ENCODE measurements around the gene ZSWIM7. TPM values are rescaled to one million over a fixed set of nuclear protein-coding genes. Genes with fewer than 3 reads are reported as not detected.

The ZSWIM7 gene
- total RNA-seq, 2 experiments from 2014 or later, result 14.5 to 18.2 TPM

DNA sequence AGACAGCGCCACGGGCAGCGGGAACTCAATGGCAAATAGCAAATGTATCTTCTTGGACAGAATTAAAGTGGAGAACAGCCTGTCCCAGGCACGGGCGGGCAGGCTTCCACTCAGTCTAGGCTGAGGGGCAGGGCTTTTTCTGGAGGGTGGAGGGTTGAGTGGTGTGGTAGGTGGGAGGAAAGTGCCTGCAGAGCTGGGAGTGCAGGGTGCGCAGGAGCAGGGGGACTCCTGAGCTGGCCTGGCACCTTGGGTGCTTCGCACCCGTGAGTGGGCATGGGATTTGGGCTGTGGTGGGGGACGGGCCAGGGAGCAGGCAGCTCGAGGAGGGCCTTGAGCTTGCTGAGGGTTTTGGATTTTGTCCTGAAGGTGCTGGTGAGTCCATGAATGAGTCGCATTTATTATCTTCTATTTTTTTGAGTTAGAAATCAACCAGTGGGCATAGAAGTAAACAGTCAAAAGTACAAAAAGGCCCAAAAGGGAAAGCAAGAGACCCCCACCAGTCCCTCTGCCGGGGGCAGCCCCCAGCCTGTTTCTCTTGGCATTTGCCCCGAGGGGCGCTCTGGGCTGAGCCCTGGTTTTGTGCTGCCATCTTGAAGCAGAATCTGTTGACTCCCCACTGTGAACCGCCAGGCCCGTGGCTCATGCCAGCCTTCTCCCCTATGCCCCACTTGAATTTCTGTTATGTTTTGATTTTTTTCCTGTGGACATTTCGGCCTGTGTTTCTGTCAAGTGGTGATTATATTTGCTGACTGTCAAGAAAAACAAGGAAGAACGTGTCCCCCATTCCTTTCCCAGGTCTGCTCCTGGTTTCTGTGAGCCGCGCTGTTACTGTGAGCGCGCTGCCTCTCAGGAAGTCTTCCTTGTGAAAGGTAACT is 46.4 kb downstream of the ZSWIM7 start:
- ChIA-PET CTCF (no interaction called here), POLR2A (no interaction called here)
- peaks cover 9% of the 10 kb centered on the region for H3K27me3 Mint-ChIP-seq
- no peaks in the 10 kb centered on the region for H3K9me3 Mint-ChIP-seq
- no peak overlapping the region for H3K4me3 Mint-ChIP-seq
- intact Hi-C loops (cut with micrococcal nuclease), result no loop called here
- TF ChIP-seq, protein P1, sequence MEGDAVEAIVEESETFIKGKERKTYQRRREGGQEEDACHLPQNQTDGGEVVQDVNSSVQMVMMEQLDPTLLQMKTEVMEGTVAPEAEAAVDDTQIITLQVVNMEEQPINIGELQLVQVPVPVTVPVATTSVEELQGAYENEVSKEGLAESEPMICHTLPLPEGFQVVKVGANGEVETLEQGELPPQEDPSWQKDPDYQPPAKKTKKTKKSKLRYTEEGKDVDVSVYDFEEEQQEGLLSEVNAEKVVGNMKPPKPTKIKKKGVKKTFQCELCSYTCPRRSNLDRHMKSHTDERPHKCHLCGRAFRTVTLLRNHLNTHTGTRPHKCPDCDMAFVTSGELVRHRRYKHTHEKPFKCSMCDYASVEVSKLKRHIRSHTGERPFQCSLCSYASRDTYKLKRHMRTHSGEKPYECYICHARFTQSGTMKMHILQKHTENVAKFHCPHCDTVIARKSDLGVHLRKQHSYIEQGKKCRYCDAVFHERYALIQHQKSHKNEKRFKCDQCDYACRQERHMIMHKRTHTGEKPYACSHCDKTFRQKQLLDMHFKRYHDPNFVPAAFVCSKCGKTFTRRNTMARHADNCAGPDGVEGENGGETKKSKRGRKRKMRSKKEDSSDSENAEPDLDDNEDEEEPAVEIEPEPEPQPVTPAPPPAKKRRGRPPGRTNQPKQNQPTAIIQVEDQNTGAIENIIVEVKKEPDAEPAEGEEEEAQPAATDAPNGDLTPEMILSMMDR (IDR thresholded peaks at IDR 0.05), result no peak
- ATAC-seq (no peak), DNase-seq (no peak)
- H3K36me3 Mint-ChIP-seq (ENCODE audit: low read depth), result no peaks in the 10 kb centered on the region
- no peak overlapping the region for H3K27ac Mint-ChIP-seq
- H3K4me1 Mint-ChIP-seq (ENCODE audit: low read depth), result peaks cover 14% of the 10 kb centered on the region

DNA sequence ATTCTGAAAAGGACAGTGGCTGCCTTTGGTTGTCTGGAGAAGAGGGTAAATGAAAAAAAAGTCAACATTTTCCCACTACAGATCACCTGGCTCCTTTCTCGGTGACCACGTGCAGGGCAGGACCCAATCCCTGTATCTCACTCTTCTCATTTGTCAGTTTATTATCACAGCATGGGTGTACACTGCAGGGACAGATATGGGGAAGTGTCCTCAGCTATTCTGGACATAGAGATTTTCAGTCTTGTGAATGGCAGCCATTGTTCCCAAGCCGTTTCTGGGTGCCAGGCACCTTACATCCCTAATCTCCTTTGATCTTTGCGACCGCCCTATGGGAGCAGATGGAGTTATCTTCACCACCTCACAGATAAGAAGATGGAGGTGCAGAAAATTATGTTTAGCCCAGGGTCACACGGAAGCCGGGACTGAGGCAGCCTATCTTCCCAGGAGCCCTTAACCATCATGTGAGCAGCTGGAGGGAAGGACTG is 47.4 kb downstream of the ZSWIM7 start:
- intact Hi-C loops (cut with micrococcal nuclease), result no loop called here
- POLR2A ChIA-PET, result no interaction called here

DNA sequence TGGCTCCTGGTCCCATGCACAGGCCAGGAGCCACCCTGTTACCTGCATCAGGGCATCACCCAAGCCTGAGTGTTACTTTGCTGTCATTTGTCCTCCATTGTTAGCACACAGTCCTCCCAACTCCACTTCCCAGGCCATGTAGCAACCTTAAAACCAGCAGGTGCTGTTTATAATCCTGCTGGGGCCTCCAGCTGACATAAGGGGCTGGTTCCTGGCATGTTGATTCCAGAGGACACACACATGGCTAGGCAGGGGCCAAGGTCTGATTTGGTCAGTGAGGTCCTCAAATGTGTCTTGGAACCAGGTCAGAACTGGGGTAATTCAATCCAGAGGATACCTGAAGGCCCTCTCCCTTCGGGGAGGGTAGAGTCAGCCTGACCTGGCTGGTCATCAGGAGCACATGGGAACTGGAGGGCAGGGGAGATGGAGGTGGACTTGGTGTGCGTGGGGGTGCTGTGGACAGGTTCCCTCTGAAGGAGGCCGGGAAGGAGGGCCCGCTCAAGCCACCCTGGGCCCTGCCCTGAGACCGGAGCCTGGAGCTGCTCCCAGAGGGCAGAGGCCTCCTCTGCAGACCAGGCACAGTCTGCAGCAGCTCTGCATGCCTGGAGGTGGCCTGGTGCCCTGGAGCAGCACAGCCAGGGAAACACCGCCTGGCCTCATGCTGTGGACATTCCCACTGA is 48.0 kb downstream of the ZSWIM7 start:
- Mint-ChIP-seq H3K9me3 (no peaks in the 10 kb centered on the region), H3K4me1 (ENCODE audit: low read depth) (peaks cover 5% of the 10 kb centered on the region), H3K27me3 (peaks cover 4% of the 10 kb centered on the region), H3K36me3 (ENCODE audit: low read depth) (no peaks in the 10 kb centered on the region), H3K4me3 (no peak overlapping the region), H3K27ac (no peak overlapping the region)
- ChIA-PET POLR2A (no interaction called here), CTCF (no interaction called here)
- no peak for DNase-seq
- no peak for ATAC-seq
- TF ChIP-seq, protein P1 (IDR thresholded peaks at IDR 0.05), result no peak
- intact Hi-C loops (cut with micrococcal nuclease), result no loop called here

More for the DNA sequence above, 47.4 kb downstream of the ZSWIM7 start:
- CTCF ChIA-PET, result no interaction called here
- peaks cover 6% of the 10 kb centered on the region for H3K4me1 Mint-ChIP-seq (ENCODE audit: low read depth)
- TF ChIP-seq, protein P1 (IDR thresholded peaks at IDR 0.05), result no peak
- H3K4me3 Mint-ChIP-seq, result no peak overlapping the region
- no peak for DNase-seq
- H3K27me3 Mint-ChIP-seq, result peaks cover 4% of the 10 kb centered on the region
- no peak for ATAC-seq
- no peaks in the 10 kb centered on the region for H3K36me3 Mint-ChIP-seq (ENCODE audit: low read depth)
- no peaks in the 10 kb centered on the region for H3K9me3 Mint-ChIP-seq
- H3K27ac Mint-ChIP-seq, result no peak overlapping the region

GRCh38 chr17:15947976-15948752 is 51.3 kb downstream of the ZSWIM7 start:
- Mint-ChIP-seq H3K4me3 (no peak overlapping the region), H3K9me3 (no peaks in the 10 kb centered on the region), H3K27me3 (peaks cover 19% of the 10 kb centered on the region), H3K4me1 (ENCODE audit: low read depth) (peaks cover 11% of the 10 kb centered on the region), H3K36me3 (ENCODE audit: low read depth) (no peaks in the 10 kb centered on the region), H3K27ac (no peak overlapping the region)
- no peak for ATAC-seq
- intact Hi-C loops (cut with micrococcal nuclease), result no loop called here
- ChIA-PET POLR2A (interaction anchor here (1.3 kb wide), 1 partner anchor 10 kb away, joined by 4 read pairs; no protein-coding TSS in a partner anchor), CTCF (interaction anchor here (0.8 to 1.2 kb wide), 2 partner anchors 17 to 415 kb away, joined by 4 read pairs; no protein-coding TSS in a partner anchor)
- DNase-seq, result no peak
- TF ChIP-seq, protein P1 (IDR thresholded peaks at IDR 0.05), result no peak

All from activated CD8-positive, alpha-beta T cell treated with anti-CD3 and anti-CD28 coated beads for 36 hours (primary cell).